Right kidney (tissue), 1 donor: ENCODE measurements around the gene CYTH3.

Source experiments
- DNase-seq: peaks from one replicate; pipeline ENCODE4 v3.0.0-alpha.2; 2016

The CYTH3 gene

GRCh38 chr7:6166443-6166891 is 106.0 kb downstream of the CYTH3 start:
- peak; percentile 57 for DNase-seq

GRCh38 chr7:6165521-6166320 is 106.7 kb downstream of the CYTH3 start:
- no peak for DNase-seq

GRCh38 chr7:6165075-6165474 is 107.3 kb downstream of the CYTH3 start:
- no peak for DNase-seq

GRCh38 chr7:6164491-6164890 is 107.9 kb downstream of the CYTH3 start:
- no peak for DNase-seq

GRCh38 chr7:6164010-6164409 is 108.4 kb downstream of the CYTH3 start:
- no peak for DNase-seq

GRCh38 chr7:6163402-6163801 is 109.0 kb downstream of the CYTH3 start:
- no peak for DNase-seq

- DNase-seq = no peak
These were observed 109.6 kb downstream of the CYTH3 start for GRCh38 chr7:6162650-6163366.

GRCh38 chr7:6162331-6162620 is 110.1 kb downstream of the CYTH3 start:
- no peak for DNase-seq

- no peak for DNase-seq
These were observed 110.7 kb downstream of the CYTH3 start for GRCh38 chr7:6161463-6162330.

- no peak for DNase-seq
These were observed 112.2 kb downstream of the CYTH3 start for GRCh38 chr7:6160191-6160623.

GRCh38 chr7:6159524-6160031 is 112.8 kb downstream of the CYTH3 start:
- DNase-seq = no peak

GRCh38 chr7:6159097-6159483 is 113.3 kb downstream of the CYTH3 start:
- no peak for DNase-seq

- no peak for DNase-seq
These were observed 113.9 kb downstream of the CYTH3 start for GRCh38 chr7:6158424-6159096.

GRCh38 chr7:6157685-6158423 is 114.6 kb downstream of the CYTH3 start:
- no peak for DNase-seq

GRCh38 chr7:6156734-6157133 is 115.7 kb downstream of the CYTH3 start:
- no peak for DNase-seq

- no peak for DNase-seq
These were observed 116.8 kb downstream of the CYTH3 start for GRCh38 chr7:6155596-6155995.

GRCh38 chr7:6154542-6155404 is 117.7 kb downstream of the CYTH3 start:
- DNase-seq = no peak

- DNase-seq = no peak
These were observed 118.5 kb downstream of the CYTH3 start for GRCh38 chr7:6153646-6154541.

- no peak for DNase-seq
These were observed 120.3 kb downstream of the CYTH3 start for GRCh38 chr7:6151994-6152735.
